Left lung (tissue), 10 donors: Measurements from ENCODE around the gene TBL2. TPM values are rescaled to one million over a fixed set of nuclear protein-coding genes. Genes with fewer than 3 reads are reported as not detected.
"Not testable (repeated sequence)": the region's sequence is repeated elsewhere in the genome, so short reads cannot be mapped to it uniquely, and the experiment has no call there.

Experiments
- ATAC-seq: fragments of 200-7000 bp; cut with Tn5 transposase; one replicate; pipeline ENCODE4 v1.9.1; 2020; ENCODE audit warnings: moderate library complexity
- DNase-seq, 4 donors: peaks; one replicate each; pipeline ENCODE4 v3.0.0-alpha.2; 2013 to 2020
- H3K27ac ChIP-seq, 2 donors: fragments of 200-600 bp; sonication (generic) in 1 of 2; one replicate each; pipeline versions ENCODE4 v1.5.0 to v1.8.0; 2020 to 2021
- H3K27me3 ChIP-seq, 2 donors: fragments of 200-600 bp; sonication (generic) in 1 of 2; one replicate each; pipeline versions ENCODE4 v1.5.0 to v1.8.0; 2020 to 2021
- H3K36me3 ChIP-seq, 2 donors: fragments of 200-600 bp; sonication (generic) in 1 of 2; one replicate each; pipeline versions ENCODE4 v1.5.0 to v1.8.0; 2020 to 2021
- H3K4me1 ChIP-seq, 2 donors: fragments of 200-600 bp; one replicate each; pipeline ENCODE4 v1.8.0; 2021
- H3K4me3 ChIP-seq, 2 donors: fragments of 200-600 bp; sonication (generic) in 1 of 2; one replicate each; pipeline versions ENCODE4 v1.5.0 to v1.8.0; 2020 to 2021; ENCODE audit warnings: mild to moderate bottlenecking in 1 of 2
- H3K9me3 ChIP-seq, 2 donors: fragments of 200-600 bp; sonication (generic) in 1 of 2; one replicate each; pipeline versions ENCODE4 v1.5.0 to v1.8.0; 2020 to 2021
- intact Hi-C, 2 donors: fragments of 100-400 bp; cut with DNase I; formaldehyde crosslinking; loops; one replicate each; pipeline versions ENCODE4 v1.11.2 to v1.14.2; 2022
- polyA plus RNA-seq, 6 donors: library from polyadenylated mRNA; unstranded; fragments of 120-200 nt; gene quantifications; one replicate each; pipeline ENCODE4 v1.2.1, GENCODE V29; 2013; ENCODE audit not compliant: insufficient read length in 6 of 6
- total RNA-seq, 2 donors: library from RNA; stranded (reverse); fragmentation: NEBNext Ultra II Directional; extraction: Animal tissue kit (Norgen Biotek cat#: 25700); gene quantifications; one replicate each; pipeline ENCODE4 v1.2.1, GENCODE V29; 2021
- TF ChIP-seq, protein P1 (sequence below), 2 donors: fragments of 200-600 bp; sonication (generic) in 1 of 2; IDR thresholded peaks; one replicate each; pipeline versions ENCODE4 v1.5.0 to v1.8.0; 2021; ENCODE audit warnings: antibody characterized with exemption in 2 of 2
- donor health status: DM: no; HTN: yes; CAD: no.
- donor health status: DM: no; HTN: no; CAD: no.

TBL2 gene
- total and polyA plus RNA-seq, 8 donors = 29.9 to 41.0 (median 39.2) TPM

DNA sequence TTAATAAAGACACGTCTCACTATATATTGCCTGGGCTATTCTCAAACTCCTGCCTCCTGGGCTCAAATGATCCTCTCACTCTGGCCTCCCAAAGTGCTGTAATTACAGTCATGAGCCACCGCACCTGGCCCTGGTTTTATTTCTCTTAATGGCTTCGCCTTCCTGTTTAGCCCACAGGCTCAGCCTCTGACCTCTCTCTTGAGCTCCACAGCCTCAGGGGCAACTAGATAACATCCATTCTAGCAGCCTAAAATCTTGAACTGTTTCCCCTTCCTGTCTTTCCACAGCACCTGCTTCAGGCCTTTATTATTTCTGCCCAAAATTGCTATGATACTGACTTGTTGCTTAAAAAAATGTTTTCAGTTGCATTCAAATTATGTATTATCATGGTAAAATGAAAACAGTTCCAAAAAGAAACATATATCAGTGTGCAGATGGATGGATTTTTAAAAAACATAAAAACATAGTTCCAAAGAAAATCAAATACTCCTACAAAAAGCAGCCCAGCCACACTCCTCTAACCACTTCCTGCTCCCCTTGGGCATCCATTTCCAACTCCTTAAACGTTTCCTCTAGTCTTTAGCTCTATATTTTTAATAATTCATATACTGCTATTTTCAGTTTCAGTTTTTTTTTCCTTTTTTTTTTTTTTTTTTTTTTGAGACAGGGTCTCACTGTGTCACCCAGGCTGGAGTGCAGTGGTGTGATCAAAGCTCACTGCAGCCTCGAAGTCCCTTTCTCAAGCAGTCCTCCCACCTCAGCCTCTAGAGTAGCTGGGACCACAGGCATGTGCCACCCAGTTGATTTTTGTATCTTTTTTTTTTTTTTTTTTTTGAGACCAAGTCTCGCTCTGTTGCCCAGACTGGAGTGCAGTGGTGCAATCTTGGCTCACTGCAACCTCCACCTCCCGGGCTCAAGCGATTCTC is 51.2 kb downstream of the TBL2 start:
- TF ChIP-seq, protein P1, sequence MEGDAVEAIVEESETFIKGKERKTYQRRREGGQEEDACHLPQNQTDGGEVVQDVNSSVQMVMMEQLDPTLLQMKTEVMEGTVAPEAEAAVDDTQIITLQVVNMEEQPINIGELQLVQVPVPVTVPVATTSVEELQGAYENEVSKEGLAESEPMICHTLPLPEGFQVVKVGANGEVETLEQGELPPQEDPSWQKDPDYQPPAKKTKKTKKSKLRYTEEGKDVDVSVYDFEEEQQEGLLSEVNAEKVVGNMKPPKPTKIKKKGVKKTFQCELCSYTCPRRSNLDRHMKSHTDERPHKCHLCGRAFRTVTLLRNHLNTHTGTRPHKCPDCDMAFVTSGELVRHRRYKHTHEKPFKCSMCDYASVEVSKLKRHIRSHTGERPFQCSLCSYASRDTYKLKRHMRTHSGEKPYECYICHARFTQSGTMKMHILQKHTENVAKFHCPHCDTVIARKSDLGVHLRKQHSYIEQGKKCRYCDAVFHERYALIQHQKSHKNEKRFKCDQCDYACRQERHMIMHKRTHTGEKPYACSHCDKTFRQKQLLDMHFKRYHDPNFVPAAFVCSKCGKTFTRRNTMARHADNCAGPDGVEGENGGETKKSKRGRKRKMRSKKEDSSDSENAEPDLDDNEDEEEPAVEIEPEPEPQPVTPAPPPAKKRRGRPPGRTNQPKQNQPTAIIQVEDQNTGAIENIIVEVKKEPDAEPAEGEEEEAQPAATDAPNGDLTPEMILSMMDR (IDR thresholded peaks at IDR 0.05) = no peak
- DNase-seq = no peak
- H3K4me3 ChIP-seq = no peak overlapping the region
- intact Hi-C loops = no loop called here
- H3K4me1 ChIP-seq = peaks cover 0 to 14% of the 10 kb centered on the region in 2 donors
- no peaks in the 10 kb centered on the region for H3K36me3 ChIP-seq
- no peaks in the 10 kb centered on the region for H3K27me3 ChIP-seq
- H3K9me3 ChIP-seq = no peaks in the 10 kb centered on the region
- no peak overlapping the region for H3K27ac ChIP-seq
- no peak for ATAC-seq

DNA sequence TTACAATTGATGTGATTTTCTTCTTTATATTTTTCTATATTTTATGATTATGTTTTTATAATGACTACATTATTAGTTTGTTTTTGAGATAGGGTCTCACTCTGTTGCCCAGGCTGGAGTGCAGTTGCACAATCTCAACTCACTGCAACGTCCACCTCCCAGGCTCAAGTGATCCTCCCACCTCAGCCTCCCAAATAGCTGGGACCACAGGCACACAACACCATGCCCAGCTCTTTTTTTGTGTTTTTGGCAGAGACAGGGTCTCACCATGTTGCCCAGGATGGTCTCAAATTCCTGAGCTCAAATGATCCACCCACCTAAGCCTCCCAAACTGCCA is 52.3 kb downstream of the TBL2 start:
- H3K4me3 ChIP-seq, H3K27ac ChIP-seq, H3K36me3 ChIP-seq, H3K9me3 ChIP-seq, ATAC-seq, intact Hi-C loops, H3K27me3 ChIP-seq, DNase-seq: not testable (repeated sequence)
- H3K4me1 ChIP-seq = peaks cover 0 to 17% of the 10 kb centered on the region in 2 donors

DNA sequence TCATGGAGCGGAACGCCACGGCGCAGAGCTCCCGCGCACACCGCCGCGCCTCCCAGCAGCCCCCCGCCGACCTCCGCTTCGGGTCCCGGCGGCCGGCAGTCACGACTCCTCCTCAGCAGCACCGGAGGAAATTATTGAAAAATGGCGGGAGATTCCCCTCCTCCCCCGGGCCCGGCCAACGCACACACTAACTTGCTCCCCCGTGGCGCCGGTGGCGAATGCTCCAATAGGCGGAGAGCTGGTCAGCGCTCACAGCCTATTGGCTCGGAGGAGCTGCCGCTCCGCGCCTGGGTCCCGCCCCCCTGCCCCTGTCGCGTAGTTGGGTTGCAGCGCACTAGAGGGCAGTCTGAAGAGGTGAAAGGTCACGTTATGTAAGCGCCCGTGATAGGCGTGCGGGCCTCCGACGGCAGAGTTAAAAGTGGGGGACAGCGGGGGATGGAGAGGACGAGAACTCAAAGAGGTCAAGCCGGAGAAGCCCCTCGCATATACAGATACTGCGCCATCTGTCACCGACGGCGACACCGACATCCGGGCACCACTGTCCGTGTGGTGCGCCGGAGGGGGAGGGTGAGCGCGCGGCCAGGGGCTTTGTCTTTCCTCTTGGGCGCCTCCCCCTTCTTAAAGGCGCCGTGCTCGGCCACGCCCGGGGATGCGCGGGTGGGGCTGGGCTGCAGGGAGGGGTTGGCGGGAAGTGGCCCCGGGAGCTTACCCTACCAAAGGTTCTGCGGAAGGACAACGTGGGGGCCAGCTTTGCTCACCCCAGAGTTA is 56.1 kb downstream of the TBL2 start, which contains the start of gene BAZ1B:
Gene BAZ1B, minus strand, starts transcription at position 189 of the 768 bp plus-strand sequence. CDS start 360 bp downstream, outside the sequence.
- peak within 1 kb of the TSS; percentile 91 to 92 for H3K27ac ChIP-seq
- no peaks in the 10 kb centered on the region for H3K27me3 ChIP-seq
- peaks cover 28 to 55% of the 10 kb centered on the region in 2 donors for H3K4me1 ChIP-seq
- H3K9me3 ChIP-seq = no peaks in the 10 kb centered on the region
- intact Hi-C loops = no loop called here
- TF ChIP-seq, protein P1 (IDR thresholded peaks at IDR 0.05) = peak in 1 of 2 donors; percentile 33
- peak; percentile 97 for ATAC-seq
- peaks cover 0 to 9% of the 10 kb centered on the region in 2 donors for H3K36me3 ChIP-seq
- H3K4me3 ChIP-seq = peak within 1 kb of the TSS; percentile 87 to 93
- DNase-seq = peak; percentile 95 to 98 (median 98)

DNA sequence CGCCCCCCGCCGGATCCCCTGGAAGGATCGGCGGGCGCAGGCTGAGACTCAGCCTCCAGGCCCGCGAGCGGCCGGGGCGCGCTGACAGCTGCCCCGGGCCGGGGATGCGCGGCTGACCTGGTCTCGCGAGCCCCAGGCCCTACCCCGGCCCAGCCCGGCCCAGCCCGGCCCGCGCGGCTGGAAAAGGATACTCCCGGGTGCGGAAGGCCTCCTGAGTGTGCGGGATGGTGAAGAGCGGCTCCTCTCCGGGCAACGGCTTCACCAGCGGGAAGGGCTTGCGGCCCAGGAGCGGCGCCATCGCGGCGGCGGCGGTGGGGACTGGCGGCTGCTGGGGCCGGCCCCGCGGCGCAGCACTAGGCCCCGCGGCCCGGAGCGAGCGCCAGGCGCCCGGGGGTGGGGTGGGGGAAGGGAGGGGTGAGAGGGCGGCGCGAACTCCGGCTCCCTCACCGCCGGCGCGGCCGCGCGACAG is 56.7 kb downstream of the TBL2 start:
- Histone ChIP-seq H3K9me3 (no peaks in the 10 kb centered on the region), H3K36me3 (peaks cover 0 to 15% of the 10 kb centered on the region in 2 donors), H3K4me1 (peaks cover 28 to 57% of the 10 kb centered on the region in 2 donors), H3K27ac (peak overlapping the region; percentile 91 to 92), H3K27me3 (no peaks in the 10 kb centered on the region), H3K4me3 (peak overlapping the region; percentile 87 to 93)
- intact Hi-C loops = no loop called here
- DNase-seq = peak in 1 of 4 donors; percentile 90
- ATAC-seq = peak; percentile 75
- TF ChIP-seq, protein P1 (IDR thresholded peaks at IDR 0.05) = no peak

DNA sequence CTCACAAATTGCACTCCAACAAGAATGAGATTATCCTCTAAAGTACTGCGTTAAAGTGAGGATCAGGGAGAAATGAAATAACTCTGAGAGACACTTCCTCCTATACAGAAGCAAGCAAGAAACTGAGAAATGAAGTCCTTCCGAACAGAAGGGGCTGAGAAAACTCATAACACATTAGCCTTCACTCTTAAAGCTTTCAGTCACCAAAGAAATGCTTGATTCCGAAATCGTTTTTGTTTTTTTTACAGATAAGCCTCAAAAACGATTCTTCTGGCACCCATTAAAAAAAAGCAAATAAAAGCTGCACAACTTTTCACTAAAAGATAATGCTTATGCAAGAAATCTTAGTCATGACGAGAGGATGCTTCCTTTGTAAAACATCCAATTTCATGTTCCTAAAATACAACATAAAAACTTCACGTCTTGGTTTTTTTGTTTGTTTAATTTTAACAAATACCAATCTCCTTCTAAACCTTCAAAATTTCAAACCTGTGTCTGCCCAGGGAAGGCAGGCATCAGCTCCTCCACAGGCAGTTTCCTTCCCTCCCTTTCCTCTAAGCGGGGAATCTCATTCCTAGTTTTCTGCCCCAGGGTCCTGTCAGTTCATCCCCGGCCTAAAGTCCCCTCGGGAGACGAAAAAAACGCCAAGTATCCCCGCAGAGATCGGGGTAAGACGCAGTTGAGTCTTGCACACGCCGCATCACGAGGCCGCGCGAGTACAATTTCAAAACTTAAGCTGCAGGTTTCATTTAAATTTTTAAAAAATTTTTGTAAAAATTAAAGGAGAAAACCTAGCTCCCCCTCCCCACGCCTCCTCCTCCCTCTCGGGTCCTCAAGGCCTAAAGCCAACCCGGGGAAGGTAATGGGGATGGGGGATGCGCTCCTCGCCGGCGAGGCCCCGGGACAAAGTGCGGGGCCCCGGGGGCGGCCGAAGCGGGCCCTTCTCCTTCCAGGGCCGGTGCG is 57.4 kb downstream of the TBL2 start:
- intact Hi-C loops = no loop called here
- H3K9me3 ChIP-seq = no peaks in the 10 kb centered on the region
- TF ChIP-seq, protein P1 (IDR thresholded peaks at IDR 0.05) = no peak
- peaks cover 28 to 57% of the 10 kb centered on the region in 2 donors for H3K4me1 ChIP-seq
- H3K27ac ChIP-seq = peak overlapping the region; percentile 91 to 92
- H3K4me3 ChIP-seq = peak overlapping the region; percentile 87 to 93
- DNase-seq = peak in 2 of 4 donors; percentile 4 to 13
- H3K36me3 ChIP-seq = peaks cover 0 to 22% of the 10 kb centered on the region in 2 donors
- H3K27me3 ChIP-seq = no peaks in the 10 kb centered on the region
- ATAC-seq = no peak
